Jurkat, Clone E6-1 (cell line): ENCODE results near the gene CACNA1C.
"Not testable (repeated sequence)": the region's sequence is repeated elsewhere in the genome, so short reads cannot be mapped to it uniquely, and the experiment has no call there.

ENCODE experiments used
- DNase-seq: peaks from one replicate; pipeline ENCODE4 v3.0.0-alpha.2; 2011; ENCODE audit warnings: low read depth, low spot score
- H3K4me3 ChIP-seq: 2 replicates; pipeline ENCODE4 v1.5.1; 2011; ENCODE audit warnings: mild to moderate bottlenecking, low read length, control low read depth, moderate library complexity

The CACNA1C gene

DNA sequence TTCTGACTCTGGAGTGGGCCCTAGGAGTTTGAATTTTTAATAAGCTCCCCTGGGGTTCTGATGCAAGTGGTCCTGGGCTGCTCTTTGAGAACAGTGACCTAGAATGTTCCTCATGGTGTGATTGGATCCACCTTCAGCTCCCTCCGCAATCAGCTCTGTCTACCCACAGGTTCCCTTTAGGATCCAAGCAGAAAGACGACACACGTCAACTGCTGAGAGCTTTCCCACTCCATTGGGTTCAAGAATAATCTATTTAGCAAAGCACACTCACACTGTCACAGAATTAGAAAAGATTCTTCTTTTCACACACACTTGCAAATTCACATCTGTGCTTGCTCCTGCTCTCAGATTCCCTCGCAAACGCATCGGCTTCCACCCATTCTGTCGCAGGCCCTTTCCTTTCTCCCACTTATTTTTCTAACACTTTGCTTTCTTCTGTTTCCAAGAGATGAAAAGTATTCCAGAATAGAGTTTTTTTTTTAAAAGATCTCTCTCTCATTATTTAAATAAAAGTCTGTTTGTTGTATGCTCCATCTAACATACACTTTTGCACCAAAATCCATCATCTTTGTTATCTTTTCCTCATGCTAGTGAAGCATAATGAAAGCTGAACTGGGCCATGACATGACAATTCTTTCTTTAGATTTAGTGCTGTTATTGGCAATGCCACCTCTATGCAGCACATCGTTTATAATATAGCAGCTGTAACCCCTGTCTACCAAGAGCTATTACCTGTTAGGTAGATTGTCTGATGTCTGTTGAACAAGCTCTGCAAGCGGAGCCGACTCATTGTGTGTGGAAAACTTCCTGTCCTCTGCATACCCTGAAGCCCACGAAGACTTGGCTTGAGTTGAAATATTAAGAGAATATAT is 73.1 kb downstream of the CACNA1C start:
- H3K4me3 ChIP-seq: no peak overlapping the region
- no peak for DNase-seq

DNA sequence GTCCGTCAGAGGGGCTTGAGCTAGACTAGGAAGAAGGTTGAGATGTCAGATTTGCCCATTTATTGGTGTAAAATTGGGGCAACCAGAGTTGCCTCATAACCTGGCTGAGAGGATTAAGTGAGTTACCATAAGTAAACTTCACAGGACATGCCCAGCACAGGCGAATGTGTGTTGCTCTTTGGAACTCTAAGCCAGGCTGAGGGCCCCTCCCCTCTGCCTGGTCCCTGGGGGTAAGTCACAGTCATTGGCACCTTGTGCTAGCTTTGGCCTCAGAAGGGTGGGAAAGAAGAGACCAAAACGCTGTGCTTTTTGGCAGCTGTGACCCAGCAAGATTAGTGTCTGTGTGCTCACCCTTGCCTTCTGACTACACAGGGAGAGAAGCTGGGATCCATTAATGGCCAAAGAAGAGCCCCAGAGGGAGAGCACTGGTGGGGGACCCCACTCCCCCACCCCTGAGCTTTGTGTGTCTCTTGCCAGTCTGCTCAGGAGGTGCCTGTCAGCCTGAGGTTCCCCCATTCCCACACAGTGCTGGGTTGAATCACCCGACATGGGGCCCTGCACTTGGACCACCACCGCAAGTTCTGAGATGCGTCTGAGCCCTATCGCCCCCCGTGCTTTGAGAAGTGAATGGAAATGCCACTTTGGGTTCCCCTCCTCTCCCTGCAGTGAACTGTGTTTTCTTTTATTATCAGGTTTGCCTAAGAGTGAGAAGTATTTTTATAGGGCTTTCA is 74.1 kb downstream of the CACNA1C start:
- no peak overlapping the region for H3K4me3 ChIP-seq
- no peak for DNase-seq

GRCh38 chr12:2129076-2129475 is 76.3 kb downstream of the CACNA1C start:
- no peak for DNase-seq
- H3K4me3 ChIP-seq: no peak overlapping the region

DNA sequence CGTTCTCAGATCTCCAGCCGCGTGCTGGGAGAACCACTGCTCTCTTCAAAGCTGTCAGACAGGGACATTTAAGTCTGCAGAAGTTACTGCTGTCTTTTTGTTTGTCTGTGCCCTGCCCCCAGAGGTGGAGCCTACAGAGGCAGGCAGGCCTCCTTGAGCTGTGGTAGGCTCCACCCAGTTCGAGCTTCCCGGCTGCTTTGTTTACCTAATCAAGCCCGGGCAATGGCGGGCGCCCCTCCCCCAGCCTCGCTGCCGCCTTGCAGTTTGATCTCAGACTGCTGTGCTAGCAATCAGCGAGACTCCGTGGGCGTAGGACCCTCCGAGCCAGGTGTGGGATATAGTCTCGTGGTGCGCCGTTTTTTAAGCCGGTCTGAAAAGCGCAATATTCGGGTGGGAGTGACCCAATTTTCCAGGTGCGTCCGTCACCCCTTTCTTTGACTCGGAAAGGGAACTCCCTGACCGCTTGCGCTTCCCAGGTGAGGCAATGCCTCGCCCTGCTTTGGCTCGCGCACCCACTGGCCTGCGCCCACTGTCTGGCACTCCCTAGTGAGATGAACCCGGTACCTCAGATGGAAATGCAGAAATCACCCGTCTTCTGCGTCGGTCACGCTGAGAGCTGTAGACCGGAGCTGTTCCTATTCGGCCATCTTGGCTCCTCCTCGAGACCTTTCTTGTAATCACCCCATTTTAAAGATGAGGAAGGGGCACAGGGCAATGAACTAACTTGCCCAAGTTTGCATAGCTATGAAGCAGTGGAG is 83.1 kb downstream of the CACNA1C start:
- DNase-seq, H3K4me3 ChIP-seq: not testable (repeated sequence)

DNA sequence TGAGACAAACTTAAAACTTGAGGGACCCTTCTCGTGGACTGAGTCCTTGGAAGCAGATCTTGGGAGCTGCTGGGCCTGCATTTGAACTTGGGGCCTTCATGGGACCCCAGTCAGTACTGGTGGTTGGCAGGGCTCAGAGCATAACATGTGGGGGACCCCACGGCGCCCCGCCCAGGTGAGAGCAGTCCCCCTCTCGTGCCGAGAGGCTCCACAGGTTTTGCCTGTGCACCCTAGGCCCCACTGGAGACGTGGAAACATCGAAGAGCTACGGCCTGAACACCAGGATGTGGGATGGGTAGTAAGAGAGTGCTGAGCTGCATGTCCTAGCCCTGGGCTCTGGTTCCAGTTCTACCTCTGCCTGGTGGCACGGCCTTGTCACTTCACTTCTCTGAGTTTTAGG is 84.1 kb downstream of the CACNA1C start:
- no peak for DNase-seq
- no peak overlapping the region for H3K4me3 ChIP-seq

DNA sequence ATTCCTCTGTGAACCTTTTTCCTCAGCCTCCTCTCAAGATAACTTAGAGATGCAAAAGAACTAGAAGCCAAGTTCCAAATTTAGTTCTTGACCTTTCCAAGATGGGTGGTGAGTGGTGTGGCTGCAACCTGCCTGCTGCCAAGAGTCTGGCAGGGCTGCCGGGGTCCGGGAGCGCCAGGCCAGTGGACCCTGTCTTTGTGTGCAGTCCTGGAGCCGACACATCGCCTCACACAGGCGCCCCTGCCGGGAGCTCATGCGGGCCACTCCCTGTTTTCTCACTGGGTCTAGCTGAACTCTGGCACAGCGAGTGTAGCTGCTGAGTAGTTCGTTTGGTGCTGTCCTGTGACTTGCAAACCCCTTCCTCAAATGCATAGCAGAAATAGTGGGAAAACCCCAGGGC is 84.9 kb downstream of the CACNA1C start:
- DNase-seq: no peak
- no peak overlapping the region for H3K4me3 ChIP-seq

GRCh38 chr12:2138294-2138693 is 85.5 kb downstream of the CACNA1C start:
- H3K4me3 ChIP-seq: no peak overlapping the region
- DNase-seq: no peak

DNA sequence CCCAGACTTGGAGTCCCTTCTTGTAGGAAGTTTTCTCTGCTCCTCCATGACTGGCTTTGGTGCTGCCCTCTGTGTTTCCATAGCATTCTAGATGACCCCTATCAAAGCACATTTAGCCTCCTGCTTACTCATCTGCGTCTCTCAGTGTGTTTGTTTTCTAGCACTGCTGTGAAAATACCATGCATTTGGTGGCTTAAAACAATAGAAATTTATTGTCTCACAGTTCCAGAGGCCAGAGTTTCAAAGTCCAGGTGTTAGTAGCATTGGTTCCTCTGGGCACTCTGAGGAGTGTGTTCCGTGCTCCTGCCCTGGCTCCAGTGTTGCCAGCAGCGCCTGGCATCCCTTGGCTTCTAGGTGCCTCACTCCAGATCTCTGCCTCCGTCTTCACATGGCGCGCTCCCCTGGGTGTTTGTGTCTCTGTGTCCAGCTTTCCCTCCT is 86.1 kb downstream of the CACNA1C start:
- no peak for DNase-seq
- no peak overlapping the region for H3K4me3 ChIP-seq

GRCh38 chr12:2139651-2140050 is 86.9 kb downstream of the CACNA1C start:
- no peak overlapping the region for H3K4me3 ChIP-seq
- no peak for DNase-seq

DNA sequence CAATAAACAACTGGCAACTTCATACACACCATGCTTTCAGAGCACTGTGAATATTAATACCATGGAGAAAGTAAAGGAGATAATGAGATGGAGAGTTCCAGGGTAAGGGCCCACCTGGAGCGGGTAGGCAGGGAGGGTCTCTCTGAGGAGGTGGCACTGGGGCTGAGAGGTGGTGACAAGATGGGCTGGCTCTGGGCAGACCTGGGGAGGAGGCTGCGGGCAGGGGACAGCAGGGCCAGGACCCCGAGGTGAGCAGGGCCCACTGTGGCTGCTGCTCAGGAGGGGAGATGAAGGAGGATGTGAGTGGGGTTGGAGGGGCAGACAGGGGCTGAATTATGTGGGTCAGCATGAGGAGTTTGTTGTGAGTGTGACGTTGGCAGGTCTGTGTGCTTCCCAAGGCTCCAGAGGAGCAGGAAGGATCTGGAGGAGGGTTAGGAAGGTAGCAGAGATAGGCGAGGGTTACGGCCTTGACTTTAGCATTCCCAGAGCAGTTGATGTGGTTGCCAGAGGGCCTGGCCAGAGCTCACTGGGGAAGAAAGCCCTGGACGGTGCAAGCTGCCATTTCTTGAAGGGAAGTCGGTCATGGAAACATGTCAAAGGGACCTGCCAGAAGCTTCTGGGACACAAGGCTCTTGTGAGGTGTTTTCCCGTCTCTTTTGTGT is 88.2 kb downstream of the CACNA1C start:
- no peak for DNase-seq
- H3K4me3 ChIP-seq: no peak overlapping the region

DNA sequence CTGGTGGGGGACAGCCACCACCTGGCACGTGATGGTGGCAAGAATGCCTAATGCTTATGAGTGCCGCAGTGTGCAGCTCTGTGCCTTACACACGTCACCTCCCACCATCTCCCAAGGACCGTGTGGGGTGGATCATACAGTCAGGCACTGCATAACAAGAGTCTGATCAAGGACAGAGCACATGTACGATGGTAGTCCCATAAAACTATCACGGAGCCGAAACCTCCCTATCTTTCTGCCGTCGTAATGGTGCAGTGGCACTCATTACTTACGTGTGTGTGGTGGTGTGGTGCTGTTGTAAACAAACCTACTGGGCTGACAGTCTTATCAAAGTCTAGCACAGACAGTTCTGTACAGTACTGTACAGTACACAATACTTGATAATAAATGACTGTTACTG is 89.3 kb downstream of the CACNA1C start:
- no peak overlapping the region for H3K4me3 ChIP-seq
- no peak for DNase-seq

DNA sequence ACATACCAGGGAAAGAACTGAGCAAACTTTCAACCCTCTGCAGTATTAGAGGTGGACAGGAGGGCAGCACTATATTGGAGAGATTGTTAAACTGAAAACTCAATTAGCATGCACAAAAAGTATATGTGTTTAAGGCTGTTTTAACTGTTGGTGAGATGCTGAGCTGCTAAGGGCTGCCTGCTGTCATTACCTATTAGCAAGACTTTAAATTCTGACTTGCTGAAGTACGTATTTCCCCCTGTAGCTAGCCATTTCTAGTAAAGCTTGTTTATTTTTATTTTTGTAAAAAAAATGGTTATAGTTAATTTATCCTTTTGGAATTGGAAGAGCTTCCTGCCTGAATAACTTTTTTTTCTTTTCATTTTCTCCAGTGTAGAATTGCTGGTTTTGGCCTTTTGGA is 92.2 kb downstream of the CACNA1C start:
- no peak overlapping the region for H3K4me3 ChIP-seq
- no peak for DNase-seq

GRCh38 chr12:2145433-2145998 is 92.7 kb downstream of the CACNA1C start:
- H3K4me3 ChIP-seq: no peak overlapping the region
- DNase-seq: no peak

- no peak for DNase-seq
- no peak overlapping the region for H3K4me3 ChIP-seq
Observed at GRCh38 chr12:2147335-2147734, 94.5 kb downstream of the CACNA1C start.

- no peak for DNase-seq
- no peak overlapping the region for H3K4me3 ChIP-seq
Observed at GRCh38 chr12:2149091-2149490, 96.3 kb downstream of the CACNA1C start.

DNA sequence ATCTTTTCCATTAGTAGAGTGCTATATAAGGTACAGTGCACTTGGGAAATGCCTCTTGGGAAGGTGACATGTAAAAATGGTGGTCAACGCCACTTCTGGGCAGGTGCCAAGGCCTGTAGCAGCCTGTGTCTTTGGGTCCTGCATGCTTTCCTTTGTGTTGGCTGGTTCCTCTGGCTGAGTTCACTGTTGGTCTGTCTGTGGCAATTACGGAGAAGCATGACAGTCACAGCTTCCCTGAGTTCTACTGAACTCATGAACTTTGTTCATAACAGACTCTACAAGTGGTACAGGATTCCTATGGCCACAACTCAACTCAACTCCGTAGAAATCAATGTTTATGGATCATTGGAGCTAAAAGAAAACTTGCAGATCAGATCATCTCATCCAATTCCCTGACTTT is 98.0 kb downstream of the CACNA1C start:
- H3K4me3 ChIP-seq: no peak overlapping the region
- DNase-seq: no peak

- no peak overlapping the region for H3K4me3 ChIP-seq
- DNase-seq: no peak
Observed at GRCh38 chr12:2151391-2151790, 98.6 kb downstream of the CACNA1C start.

DNA sequence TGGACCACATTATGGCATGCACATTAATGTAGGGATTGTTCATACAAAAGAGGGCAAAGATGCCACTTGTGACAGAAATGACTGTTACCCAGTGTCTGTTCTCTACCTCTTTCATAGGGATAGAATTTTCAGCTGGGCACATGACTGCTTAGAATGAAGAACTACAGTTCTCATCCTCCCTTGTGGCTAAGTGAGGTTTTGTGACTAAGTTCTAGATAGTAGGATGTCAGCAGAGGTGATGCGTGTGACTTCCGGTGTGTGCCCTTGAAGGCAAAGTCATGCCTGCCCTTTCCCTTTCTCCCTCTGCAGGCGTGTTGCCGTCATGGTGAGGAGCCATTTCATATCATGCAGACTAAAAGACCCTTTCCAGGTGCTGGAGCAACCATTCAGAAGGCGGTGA is 99.3 kb downstream of the CACNA1C start:
- no peak overlapping the region for H3K4me3 ChIP-seq
- no peak for DNase-seq

DNA sequence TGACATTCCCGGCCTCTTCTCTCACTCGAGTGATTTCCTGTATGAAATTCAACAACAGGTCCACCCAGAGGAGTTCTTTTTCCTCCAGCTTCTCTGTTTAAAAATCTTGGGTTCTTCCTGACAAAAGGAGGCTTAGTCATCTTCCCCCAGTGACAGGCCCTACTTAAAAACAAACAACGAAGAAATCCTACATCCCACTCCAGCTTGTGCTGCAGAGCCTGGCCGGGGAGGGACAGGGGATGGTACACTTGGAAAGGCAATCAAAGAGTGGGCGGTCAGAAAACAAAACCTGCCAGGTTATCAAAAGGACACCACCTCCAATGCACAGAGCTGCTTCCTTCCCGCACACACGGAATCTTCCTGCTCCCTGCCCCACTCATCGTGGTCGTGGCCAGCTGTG is 101.3 kb downstream of the CACNA1C start:
- no peak overlapping the region for H3K4me3 ChIP-seq
- no peak for DNase-seq
